GM20000 (cell line): ENCODE results near the gene RAB4B.
A peak's percentile ranks its signal among the peaks of the same experiment; 100 is the strongest.

Experiments
- DNase-seq: peaks from one replicate; pipeline ENCODE4 v3.0.0; 2012; ENCODE audit warnings: low spot score
- CTCF ChIP-seq: IDR thresholded peaks from 2 replicates; pipeline ENCODE4 v1.5.1; 2012; ENCODE audit warnings: mild to moderate bottlenecking, control low read depth; ENCODE audit errors: extremely low read depth, missing control alignments

RAB4B gene

DNA sequence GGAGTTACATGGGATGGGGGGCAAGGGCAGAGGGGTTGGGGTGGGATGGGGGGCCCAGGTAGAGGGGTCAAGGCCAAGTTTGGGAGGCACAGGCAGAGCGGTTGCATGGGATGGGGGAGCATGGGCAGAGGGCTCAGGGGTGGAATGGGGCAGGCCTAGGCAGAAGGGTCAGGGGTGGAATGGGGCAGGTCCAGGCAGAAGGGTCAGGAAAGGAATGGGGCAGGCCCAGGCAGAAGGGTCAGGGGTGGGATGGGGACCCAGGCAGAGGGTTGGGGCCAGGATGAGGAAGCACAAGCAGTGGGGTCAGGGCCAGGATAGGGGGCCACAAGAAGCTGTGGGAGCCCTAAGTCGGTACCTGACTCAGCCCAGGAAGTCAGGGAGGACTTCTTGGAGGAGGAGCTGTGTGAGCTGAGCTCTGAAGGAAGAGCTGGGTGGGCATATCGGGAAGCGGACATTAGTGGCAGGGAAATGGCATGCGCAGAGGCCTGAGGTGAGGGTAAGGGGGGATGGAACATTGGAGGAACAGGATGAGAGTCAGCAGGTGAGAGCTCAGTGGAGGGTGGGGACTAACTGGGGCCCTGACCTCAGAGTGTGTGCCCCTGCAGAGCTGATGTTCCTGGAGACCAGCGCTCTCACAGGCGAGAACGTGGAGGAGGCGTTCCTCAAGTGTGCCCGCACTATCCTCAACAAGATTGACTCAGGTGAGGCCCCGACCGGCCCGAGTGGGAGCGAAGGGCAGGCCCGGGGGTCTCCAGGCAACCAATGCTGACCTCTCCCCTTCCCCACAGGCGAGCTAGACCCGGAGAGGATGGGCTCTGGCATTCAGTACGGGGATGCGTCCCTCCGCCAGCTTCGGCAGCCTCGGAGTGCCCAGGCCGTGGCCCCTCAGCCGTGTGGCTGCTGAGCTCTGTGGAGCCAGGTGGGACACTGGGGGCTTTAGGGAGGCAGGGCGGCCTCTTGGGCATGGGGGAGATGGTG is 8.3 kb downstream of the RAB4B start:
- no peak for DNase-seq

DNA sequence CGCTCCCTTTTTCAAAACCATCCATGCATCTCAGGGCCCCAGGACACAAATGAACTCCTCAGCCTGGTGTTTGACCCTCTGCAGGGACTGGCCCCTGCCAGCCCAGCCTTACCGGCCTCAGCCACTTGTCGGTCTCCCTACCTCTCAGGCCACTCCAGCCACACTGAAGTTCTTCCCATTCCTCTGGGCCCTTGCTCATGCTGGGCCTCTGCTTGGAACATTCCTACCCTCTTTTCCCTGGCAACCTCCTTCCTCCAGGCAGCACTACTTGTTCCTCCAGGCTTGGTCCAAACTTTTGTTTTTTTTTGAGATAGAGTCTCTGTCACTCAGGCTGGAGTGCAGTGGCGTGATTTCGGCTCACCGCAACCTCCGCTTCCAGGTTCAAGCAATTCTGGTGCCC is 13.3 kb downstream of the RAB4B start:
- DNase-seq: no peak
- no peak for TF ChIP-seq CTCF

More for the DNA sequence above, 8.3 kb downstream of the RAB4B start:
- no peak for TF ChIP-seq CTCF

GRCh38 chr19:40791996-40792395 is 13.9 kb downstream of the RAB4B start:
- DNase-seq: no peak
- TF ChIP-seq CTCF: no peak

GRCh38 chr19:40797166-40797962 is 19.3 kb downstream of the RAB4B start:
- no peak for TF ChIP-seq CTCF
- no peak for DNase-seq

- peak; percentile 79 for DNase-seq
- TF ChIP-seq CTCF: no peak
Measured at GRCh38 chr19:40797963-40798682, 20.1 kb downstream of the RAB4B start.

- DNase-seq: peak; percentile 97
- TF ChIP-seq CTCF: no peak
Measured at GRCh38 chr19:40798683-40799557, 20.9 kb downstream of the RAB4B start, which contains the start of gene EGLN2. EGLN2 (plus strand) TSS chr19:40799191; CDS start chr19:40800573, 1,382 bp downstream.
